WTC11 (cell line): Measurements from ENCODE around the gene CEBPB.
A peak's percentile ranks its signal among the peaks of the same experiment; 100 is the strongest.

Source experiments
- CREB1 ChIP-seq: sonication (generic); formaldehyde crosslinking; IDR thresholded peaks from 2 replicates; pipeline ENCODE4 v1.8.0; 2023; ENCODE audit warnings: mild to moderate bottlenecking, missing genetic modification reagents
- CTCF ChIP-seq: fragments of 200-600 bp; IDR thresholded peaks from 2 replicates; pipeline ENCODE4 v1.8.0; 2022; ENCODE audit warnings: antibody characterized with exemption
- GABPB1 ChIP-seq: sonication (generic); formaldehyde crosslinking; IDR thresholded peaks from 2 replicates; pipeline ENCODE4 v1.8.1; 2023; ENCODE audit warnings: mild to moderate bottlenecking, missing genetic modification reagents
- IRF2 ChIP-seq: sonication (generic); formaldehyde crosslinking; IDR thresholded peaks from 2 replicates; pipeline ENCODE4 v1.8.0; 2022; ENCODE audit warnings: low read depth, missing genetic modification reagents, borderline replicate concordance
- MAX ChIP-seq: sonication (generic); formaldehyde crosslinking; IDR thresholded peaks from 2 replicates; pipeline ENCODE4 v1.8.0; 2022; ENCODE audit warnings: mild to moderate bottlenecking, missing genetic modification reagents
- RELA ChIP-seq: sonication (generic); formaldehyde crosslinking; IDR thresholded peaks from 2 replicates; pipeline ENCODE4 v1.8.1; 2022; ENCODE audit warnings: missing genetic modification reagents, mild to moderate bottlenecking, borderline replicate concordance
- TP53 ChIP-seq: sonication (generic); formaldehyde crosslinking; IDR thresholded peaks from 2 replicates; pipeline ENCODE4 v1.8.1; 2023; ENCODE audit warnings: mild to moderate bottlenecking, missing genetic modification reagents
- ZNF138 ChIP-seq: sonication (generic); formaldehyde crosslinking; conservative IDR thresholded peaks from 2 replicates; pipeline ENCODE4 v1.8.1; 2022; ENCODE audit warnings: mild to moderate bottlenecking, moderate library complexity, missing genetic modification reagents
- TF ChIP-seq, protein P1 (sequence below): sonication (generic); formaldehyde crosslinking; IDR thresholded peaks from 2 replicates; pipeline ENCODE4 v1.8.1; 2022; ENCODE audit warnings: mild to moderate bottlenecking, moderate library complexity, missing genetic modification reagents

DNA sequence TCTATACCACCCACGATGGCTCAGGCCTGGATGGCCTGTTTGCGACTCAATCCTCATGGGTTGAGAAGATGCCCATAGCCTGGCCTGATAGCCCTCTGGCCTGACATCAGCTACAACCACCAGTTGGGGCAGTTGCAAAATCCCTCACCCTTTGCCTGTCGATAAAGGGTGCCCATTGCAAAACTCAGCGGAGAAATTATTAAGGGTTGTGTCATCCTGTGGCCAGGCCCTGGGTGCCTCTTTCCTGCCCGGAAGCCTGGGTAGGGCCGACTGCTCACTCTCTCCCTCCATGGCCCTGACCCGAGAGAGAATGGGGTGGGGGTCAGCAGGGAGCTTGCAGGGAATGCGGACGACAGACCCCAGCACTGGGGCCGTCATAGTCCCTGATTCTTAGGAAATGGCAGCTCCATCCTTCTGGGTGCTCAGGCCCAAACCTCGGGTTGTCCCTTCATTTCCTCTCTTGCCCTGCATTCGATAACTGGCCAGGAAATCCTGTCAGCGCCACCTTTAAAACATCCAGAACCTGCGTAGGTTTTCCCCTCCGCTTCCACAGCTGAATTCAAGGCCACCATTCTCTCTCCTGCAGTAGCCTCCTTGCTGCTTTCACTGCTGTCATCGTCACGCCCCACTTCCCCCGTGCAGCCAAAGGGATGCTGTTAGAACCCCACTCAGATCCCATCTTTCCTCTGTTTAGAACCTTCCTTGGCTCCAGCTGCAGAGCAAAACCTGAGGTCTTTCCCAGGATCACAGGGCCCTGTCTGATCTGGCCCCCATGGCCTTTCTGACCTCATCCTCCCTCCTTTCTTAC lies 31.1 kb downstream of the CEBPB start:
- TF ChIP-seq CTCF (no peak), IRF2 (CRISPR knock-in tag) (no peak), RELA (no peak), GABPB1 (peak; percentile 14; the same call in 1 of the 2 replicates), CREB1 (CRISPR knock-in tag) (no peak), ZNF138 (CRISPR knock-in tag) (no peak), TP53 (CRISPR knock-in tag) (no peak), MAX (CRISPR knock-in tag) (no peak)
- TF ChIP-seq, protein P1, sequence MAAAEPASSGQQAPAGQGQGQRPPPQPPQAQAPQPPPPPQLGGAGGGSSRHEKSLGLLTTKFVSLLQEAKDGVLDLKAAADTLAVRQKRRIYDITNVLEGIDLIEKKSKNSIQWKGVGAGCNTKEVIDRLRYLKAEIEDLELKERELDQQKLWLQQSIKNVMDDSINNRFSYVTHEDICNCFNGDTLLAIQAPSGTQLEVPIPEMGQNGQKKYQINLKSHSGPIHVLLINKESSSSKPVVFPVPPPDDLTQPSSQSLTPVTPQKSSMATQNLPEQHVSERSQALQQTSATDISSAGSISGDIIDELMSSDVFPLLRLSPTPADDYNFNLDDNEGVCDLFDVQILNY (CRISPR knock-in tag), result no peak
